Activated CD8-positive, alpha-beta memory T cell treated with anti-CD3 and anti-CD28 coated beads, Interleukin-2, amount 50 U/mL, for 24 hours (primary cell): ENCODE data around the gene PTRH1.
A peak's percentile ranks its signal among the peaks of the same experiment; 100 is the strongest.
"Not testable (repeated sequence)": the region's sequence is repeated elsewhere in the genome, so short reads cannot be mapped to it uniquely, and the experiment has no call there.

Experiments
- DNase-seq: peaks from one replicate; pipeline ENCODE4 v3.0.0-alpha.2; 2020; ENCODE audit errors: extremely low read depth

The PTRH1 gene

GRCh38 chr9:127715470-127716337 lies at the start of gene PTRH1, which contains the start of gene TTC16:
TSS of gene PTRH1 (minus strand) at chr9:127715663. CDS start at chr9:127715639, 24 bp downstream.
TSS of gene TTC16 (plus strand) at chr9:127716079. CDS start at chr9:127716146, 67 bp downstream.
- DNase-seq = peak; percentile 94

GRCh38 chr9:127763918-127764384 lies 48.5 kb upstream of the PTRH1 start:
- DNase-seq = no peak

- no peak for DNase-seq
Measured at GRCh38 chr9:127762111-127762676, 46.7 kb upstream of the PTRH1 start.

GRCh38 chr9:127761491-127761956 lies 46.1 kb upstream of the PTRH1 start:
- no peak for DNase-seq

GRCh38 chr9:127761061-127761460 lies 45.6 kb upstream of the PTRH1 start:
- DNase-seq = no peak

GRCh38 chr9:127758843-127759242 lies 43.4 kb upstream of the PTRH1 start:
- DNase-seq = no peak

- not testable (repeated sequence) for DNase-seq
Measured at GRCh38 chr9:127756776-127757175, 41.3 kb upstream of the PTRH1 start.

- no peak for DNase-seq
Measured at GRCh38 chr9:127756233-127756632, 40.8 kb upstream of the PTRH1 start.

GRCh38 chr9:127755061-127756060 lies 39.9 kb upstream of the PTRH1 start:
- DNase-seq = no peak

GRCh38 chr9:127754099-127755060 lies 38.9 kb upstream of the PTRH1 start:
- DNase-seq = no peak

GRCh38 chr9:127753622-127754021 lies 38.2 kb upstream of the PTRH1 start:
- DNase-seq = no peak

- DNase-seq = no peak
Measured at GRCh38 chr9:127753148-127753547, 37.7 kb upstream of the PTRH1 start.

- no peak for DNase-seq
Measured at GRCh38 chr9:127751269-127752054, 36.0 kb upstream of the PTRH1 start.

GRCh38 chr9:127749090-127749787 lies 33.8 kb upstream of the PTRH1 start:
- DNase-seq = no peak

- no peak for DNase-seq
Measured at GRCh38 chr9:127746959-127747569, 31.6 kb upstream of the PTRH1 start.

- no peak for DNase-seq
Measured at GRCh38 chr9:127744398-127745110, 29.1 kb upstream of the PTRH1 start.

GRCh38 chr9:127742435-127743088 lies 27.1 kb upstream of the PTRH1 start:
- DNase-seq = no peak
